Forelimb muscle (tissue), 1 donor: ENCODE measurements around the gene C14orf119. TPM values are rescaled to one million over a fixed set of nuclear protein-coding genes. Genes with fewer than 3 reads are reported as not detected.

Experiments used
- DNase-seq: peaks from one replicate; pipeline ENCODE4 v3.0.0-alpha.2; 2013; ENCODE audit warnings: low read depth
- polyA plus RNA-seq: library from polyadenylated mRNA; unstranded; fragments of 120-200 nt; gene quantifications from one replicate; pipeline ENCODE4 v1.2.1, GENCODE V29; 2013; ENCODE audit not compliant: insufficient read length

C14orf119 gene
- polyA plus RNA-seq, 1 donor, result 47.4 TPM

- DNase-seq, result no peak
Measured at GRCh38 chr14:23125933-23126524, 30.7 kb downstream of the C14orf119 start.

GRCh38 chr14:23126548-23127278 lies 31.4 kb downstream of the C14orf119 start:
- no peak for DNase-seq

- no peak for DNase-seq
Measured at GRCh38 chr14:23127861-23128260, 32.6 kb downstream of the C14orf119 start.

- DNase-seq, result no peak
Measured at GRCh38 chr14:23128969-23129758, 33.9 kb downstream of the C14orf119 start.

GRCh38 chr14:23129759-23130316 lies 34.5 kb downstream of the C14orf119 start:
- no peak for DNase-seq

GRCh38 chr14:23130871-23131270 lies 35.6 kb downstream of the C14orf119 start:
- no peak for DNase-seq

GRCh38 chr14:23131482-23131881 lies 36.2 kb downstream of the C14orf119 start:
- no peak for DNase-seq

GRCh38 chr14:23132970-23133369 lies 37.7 kb downstream of the C14orf119 start:
- no peak for DNase-seq

GRCh38 chr14:23136566-23137133 lies 41.3 kb downstream of the C14orf119 start:
- DNase-seq, result no peak

GRCh38 chr14:23137192-23137812 lies 42.0 kb downstream of the C14orf119 start:
- DNase-seq, result no peak

- no peak for DNase-seq
Measured at GRCh38 chr14:23137813-23138535, 42.7 kb downstream of the C14orf119 start.

GRCh38 chr14:23139874-23140273 lies 44.6 kb downstream of the C14orf119 start:
- no peak for DNase-seq

GRCh38 chr14:23140371-23140770 lies 45.1 kb downstream of the C14orf119 start:
- no peak for DNase-seq

GRCh38 chr14:23141706-23142444 lies 46.6 kb downstream of the C14orf119 start:
- no peak for DNase-seq

- DNase-seq, result no peak
Measured at GRCh38 chr14:23142826-23143225, 47.5 kb downstream of the C14orf119 start.

GRCh38 chr14:23143911-23144310 lies 48.6 kb downstream of the C14orf119 start:
- no peak for DNase-seq

GRCh38 chr14:23145794-23146350 lies 50.6 kb downstream of the C14orf119 start:
- DNase-seq, result no peak

GRCh38 chr14:23146351-23146910 lies 51.1 kb downstream of the C14orf119 start:
- DNase-seq, result no peak

GRCh38 chr14:23146980-23147379 lies 51.7 kb downstream of the C14orf119 start:
- no peak for DNase-seq
